C4-2B (cell line): ENCODE measurements around the gene KLHL33.

Experiments
- H3K27ac ChIP-seq: fragments of 450-650 bp; 2 replicates; pipeline ENCODE4 v1.5.1; 2017
- ZFX ChIP-seq: fragments of 450-650 bp; IDR thresholded peaks from 2 replicates; pipeline ENCODE4 v1.6.1; 2017
- TF ChIP-seq, protein P1 (sequence below): fragments of 450-650 bp; conservative IDR thresholded peaks from 2 replicates; pipeline ENCODE4 v1.5.1; 2017; ENCODE audit warnings: mild to moderate bottlenecking

KLHL33 gene

DNA sequence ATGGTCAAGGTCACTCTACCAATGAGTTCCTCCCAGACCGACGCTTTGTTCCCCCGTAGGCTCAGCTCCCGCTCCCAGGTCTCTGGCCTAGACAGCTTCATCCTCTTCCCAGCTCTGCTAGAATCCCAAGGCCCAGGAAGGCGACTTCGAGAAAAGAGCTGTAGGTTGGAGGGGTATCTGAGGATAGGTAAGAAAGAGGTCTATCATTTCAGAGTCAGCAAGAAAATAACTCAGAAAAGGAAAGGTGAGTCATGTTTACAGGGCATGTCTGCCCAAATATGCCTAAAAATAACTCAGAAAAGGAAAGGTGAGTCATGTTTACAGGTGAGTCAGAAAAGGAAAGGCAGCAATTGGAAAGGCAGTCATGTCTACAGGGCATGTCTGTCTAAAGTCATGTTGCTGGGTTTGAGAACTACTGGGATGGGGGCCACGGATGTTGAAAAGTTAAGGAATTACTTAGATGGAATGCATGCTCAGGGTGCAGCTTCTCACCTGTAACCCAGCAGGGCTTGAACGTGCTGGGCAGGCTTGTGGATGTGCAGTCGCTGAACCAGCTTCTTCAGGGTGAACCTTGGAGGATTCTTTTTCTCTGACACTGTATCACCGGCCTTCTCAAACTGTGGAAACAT, 34.9 kb downstream of the KLHL33 start:
- TF ChIP-seq ZFX, result no peak
- TF ChIP-seq, protein P1, sequence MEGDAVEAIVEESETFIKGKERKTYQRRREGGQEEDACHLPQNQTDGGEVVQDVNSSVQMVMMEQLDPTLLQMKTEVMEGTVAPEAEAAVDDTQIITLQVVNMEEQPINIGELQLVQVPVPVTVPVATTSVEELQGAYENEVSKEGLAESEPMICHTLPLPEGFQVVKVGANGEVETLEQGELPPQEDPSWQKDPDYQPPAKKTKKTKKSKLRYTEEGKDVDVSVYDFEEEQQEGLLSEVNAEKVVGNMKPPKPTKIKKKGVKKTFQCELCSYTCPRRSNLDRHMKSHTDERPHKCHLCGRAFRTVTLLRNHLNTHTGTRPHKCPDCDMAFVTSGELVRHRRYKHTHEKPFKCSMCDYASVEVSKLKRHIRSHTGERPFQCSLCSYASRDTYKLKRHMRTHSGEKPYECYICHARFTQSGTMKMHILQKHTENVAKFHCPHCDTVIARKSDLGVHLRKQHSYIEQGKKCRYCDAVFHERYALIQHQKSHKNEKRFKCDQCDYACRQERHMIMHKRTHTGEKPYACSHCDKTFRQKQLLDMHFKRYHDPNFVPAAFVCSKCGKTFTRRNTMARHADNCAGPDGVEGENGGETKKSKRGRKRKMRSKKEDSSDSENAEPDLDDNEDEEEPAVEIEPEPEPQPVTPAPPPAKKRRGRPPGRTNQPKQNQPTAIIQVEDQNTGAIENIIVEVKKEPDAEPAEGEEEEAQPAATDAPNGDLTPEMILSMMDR, result no peak
- H3K27ac ChIP-seq, result no peak overlapping the region

DNA sequence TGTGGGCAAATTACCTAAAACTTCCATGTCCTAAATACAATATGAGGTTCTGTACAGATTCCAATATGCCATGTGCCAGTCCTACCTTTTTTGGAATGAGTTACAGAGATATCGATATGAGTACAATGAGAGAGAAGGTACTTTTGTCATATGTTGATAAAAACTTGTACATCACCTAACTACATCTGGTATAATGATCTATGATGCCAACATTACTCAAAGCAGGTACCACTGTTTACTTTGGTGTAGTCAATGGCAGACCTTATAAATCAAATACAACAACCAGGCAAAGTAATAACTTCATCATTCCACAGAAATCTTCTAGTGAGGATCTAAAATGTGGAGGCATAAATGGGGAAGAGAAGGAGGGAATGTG, 35.4 kb downstream of the KLHL33 start:
- TF ChIP-seq ZFX, result no peak
- TF ChIP-seq, protein P1, result no peak
- no peak overlapping the region for H3K27ac ChIP-seq

DNA sequence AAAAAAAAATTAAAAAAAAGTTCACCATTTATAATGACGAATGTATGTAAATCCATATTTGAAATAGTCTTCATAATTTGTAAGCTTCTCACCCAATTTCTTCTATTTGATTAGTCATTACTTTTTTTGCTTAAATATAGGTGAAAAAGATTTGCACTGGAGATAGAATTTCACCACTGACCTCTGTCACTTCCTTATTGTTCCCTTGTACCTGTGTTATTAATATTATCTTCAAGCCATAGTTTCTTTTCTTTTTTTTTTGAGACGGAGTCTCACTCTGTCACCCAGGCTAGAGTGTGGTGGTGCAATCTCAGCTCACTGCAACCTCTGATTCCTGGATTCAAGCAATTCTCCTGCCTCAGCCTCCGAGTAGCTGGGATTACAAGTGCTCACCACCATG, 38.5 kb downstream of the KLHL33 start:
- TF ChIP-seq ZFX, result no peak
- TF ChIP-seq, protein P1, result no peak
- H3K27ac ChIP-seq, result no peak overlapping the region

DNA sequence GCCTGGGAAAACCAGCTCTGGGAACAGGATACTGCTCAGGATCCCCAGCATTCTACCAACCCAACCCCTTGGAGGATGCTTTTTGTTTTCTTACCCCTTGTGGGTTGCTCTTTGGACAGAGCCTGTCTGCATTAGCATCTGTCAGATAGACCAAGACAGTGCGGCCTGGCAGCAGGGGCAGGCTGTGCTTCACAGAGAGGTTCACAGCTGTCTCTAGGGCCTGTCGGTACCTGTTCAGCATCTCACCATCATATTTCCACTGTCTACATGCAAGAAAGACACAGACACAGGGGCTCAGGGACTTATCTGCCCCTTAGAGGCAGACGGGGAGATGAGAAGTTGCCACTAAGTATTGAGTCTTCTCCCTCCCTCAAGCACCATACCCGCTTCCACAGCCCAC, 44.5 kb downstream of the KLHL33 start:
- TF ChIP-seq, protein P1, result no peak
- no peak for TF ChIP-seq ZFX
- H3K27ac ChIP-seq, result no peak overlapping the region

DNA sequence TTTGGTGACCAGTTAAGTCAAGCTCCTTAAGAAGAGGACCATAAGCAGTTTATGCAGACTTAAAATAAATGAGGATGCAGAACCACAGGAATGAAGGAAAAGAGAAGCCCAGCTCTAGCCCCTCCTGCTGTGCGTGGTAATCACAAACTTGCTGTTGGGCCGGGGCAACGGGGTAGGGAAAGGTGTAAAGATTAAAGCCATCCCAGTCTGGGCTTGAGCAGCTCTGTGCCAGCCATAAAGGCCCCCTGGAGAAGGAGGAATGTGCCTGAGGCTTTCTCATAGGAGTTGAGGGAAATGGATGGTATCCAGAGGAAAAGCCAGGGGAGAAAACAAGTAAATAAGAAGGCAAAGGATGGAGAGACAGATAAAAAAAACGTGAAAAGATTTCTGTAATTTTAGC, 47.8 kb downstream of the KLHL33 start:
- H3K27ac ChIP-seq, result no peak overlapping the region
- no peak for TF ChIP-seq ZFX
- TF ChIP-seq, protein P1, result no peak

DNA sequence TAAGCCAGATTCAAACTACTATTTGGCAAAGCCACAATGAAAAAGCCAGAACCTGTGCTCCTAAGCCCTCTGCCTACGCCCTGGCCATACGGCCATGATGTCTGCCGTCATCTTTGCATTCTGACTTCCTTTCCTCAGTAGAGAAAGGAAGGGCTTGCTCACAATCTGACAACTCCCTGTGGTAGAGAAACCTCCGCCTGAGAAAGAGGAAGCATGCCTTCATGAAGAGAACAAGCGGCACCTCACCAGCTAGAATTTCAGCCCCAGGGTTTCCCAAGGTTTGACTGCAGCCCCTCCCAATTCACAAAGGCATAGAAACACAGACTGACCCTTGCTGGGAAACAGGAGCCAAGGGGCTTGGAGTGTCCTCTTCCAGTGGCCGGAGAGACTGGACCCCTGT, 48.4 kb downstream of the KLHL33 start:
- TF ChIP-seq, protein P1, result no peak
- TF ChIP-seq ZFX, result no peak
- no peak overlapping the region for H3K27ac ChIP-seq

DNA sequence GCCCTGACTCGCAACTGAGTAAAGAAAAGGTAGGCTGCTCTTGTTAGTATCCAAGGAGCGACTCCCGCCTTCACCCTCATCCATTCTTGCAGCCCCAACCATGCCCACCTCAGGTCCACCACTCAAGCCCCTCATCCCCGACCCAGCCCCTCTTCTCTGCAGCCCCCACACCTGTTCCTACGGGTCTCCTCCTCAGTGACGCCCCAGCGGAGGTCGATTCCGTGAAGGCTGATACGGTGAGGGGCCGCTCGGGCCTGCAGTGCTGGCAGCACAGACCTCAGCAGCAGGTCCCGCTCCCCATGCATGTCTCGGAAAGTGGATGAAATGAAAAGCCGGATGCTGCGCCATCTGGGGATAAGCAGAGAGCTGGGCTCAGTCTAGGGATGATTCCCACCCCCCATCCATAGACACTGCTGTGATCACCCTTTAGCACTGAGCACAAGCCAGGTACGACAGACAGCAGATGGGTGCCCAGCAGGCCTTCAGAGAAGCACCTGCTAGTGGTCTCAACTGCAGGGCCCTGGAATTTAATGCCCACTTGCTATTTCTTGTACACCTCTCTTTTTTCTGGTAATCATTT, 49.6 kb downstream of the KLHL33 start:
- TF ChIP-seq ZFX, result no peak
- TF ChIP-seq, protein P1, result no peak
- H3K27ac ChIP-seq, result no peak overlapping the region
